ENCODE data around the gene APOH.

GRCh38 chr17:66169839-66170238 is 59.4 kb downstream of the APOH start:
- TF ChIP-seq CTCF (IDR thresholded peaks at IDR 0.05) (no peak), POLR2A (IDR thresholded peaks at IDR 0.05) (no peak)
